Panc1 (cell line): Measurements from ENCODE around the gene KIRREL3. TPM values are rescaled to one million over a fixed set of nuclear protein-coding genes. Genes with fewer than 3 reads are reported as not detected.

Source experiments
- ATAC-seq: fragments of 200-7000 bp; cut with Tn5 transposase; 2 replicates; pipeline ENCODE4 v1.9.1; 2020; ENCODE audit warnings: mild to moderate bottlenecking, moderate library complexity
- BruUV-seq: library from RNA; stranded (reverse); fragments of 400-500 nt; replicated peaks from 2 replicates; lab custom pipeline; 2021; lab: Mats Ljungman, UMichigan
- CTCF ChIA-PET: fragments of 300-600 bp; sonication (Branson Sonifier 250); formaldehyde crosslinking; loops from one replicate; lab custom pipeline; 2022; ENCODE audit warnings: antibody characterized with exemption; lab: Charles Lee
- POLR2A ChIA-PET: fragments of 300-600 bp; sonication (Branson Sonifier 250); formaldehyde crosslinking; loops from one replicate; lab custom pipeline; 2022; ENCODE audit warnings: antibody characterized with exemption; lab: Charles Lee
- DNase-seq: peaks from one replicate; pipeline ENCODE4 v3.0.0-alpha.2; 2010; ENCODE audit warnings: low read depth, low spot score
- H3K27ac ChIP-seq: 2 replicates; pipeline ENCODE4 v1.5.1; 2011; ENCODE audit warnings: mild to moderate bottlenecking, low read length, inconsistent platforms
- H3K27me3 ChIP-seq: fragments of 200-500 bp; sonication (Bioruptor generic); 2 replicates; pipeline ENCODE4 v1.6.0; 2014; ENCODE audit warnings: low read length, inconsistent platforms; ENCODE audit not compliant: control insufficient read depth, insufficient read depth
- H3K36me3 ChIP-seq: fragments of 200-500 bp; sonication (Bioruptor generic); 2 replicates; pipeline ENCODE4 v1.5.1; 2014; ENCODE audit warnings: inconsistent platforms, mild to moderate bottlenecking, low read length, moderate library complexity; ENCODE audit not compliant: control insufficient read depth, insufficient read depth
- H3K4me1 ChIP-seq: 2 replicates; pipeline ENCODE4 v1.5.1; 2011; ENCODE audit warnings: inconsistent platforms, mild to moderate bottlenecking, low read length, moderate library complexity; ENCODE audit not compliant: control insufficient read depth, insufficient read depth
- H3K4me3 ChIP-seq, 2 experiments: 2 replicates each; pipeline ENCODE4 v1.5.1; 2011 to 2012; ENCODE audit warnings: low read depth in 2 of 2, low read length in 2 of 2, mild to moderate bottlenecking in 2 of 2, inconsistent platforms in 1 of 2, moderate library complexity in 1 of 2
- H3K9me3 ChIP-seq: fragments of 200-500 bp; sonication (Bioruptor generic); 2 replicates; pipeline ENCODE4 v1.5.1; 2014; ENCODE audit warnings: low read depth, mild to moderate bottlenecking, inconsistent platforms, low read length, moderate library complexity; ENCODE audit not compliant: control insufficient read depth, insufficient read depth
- CTCF ChIP-seq: fragments of 450-650 bp; IDR thresholded peaks from 2 replicates; pipeline ENCODE4 v1.5.1; 2017; ENCODE audit warnings: mild to moderate bottlenecking
- POLR2AphosphoS5 ChIP-seq: IDR thresholded peaks from 2 replicates; pipeline ENCODE4 v1.6.1; 2012; ENCODE audit warnings: mild to moderate bottlenecking, low read depth, low read length, moderate library complexity
- REST ChIP-seq, 2 experiments: IDR thresholded peaks; 2 replicates each; pipeline ENCODE4 v1.6.1; 2011 to 2012; ENCODE audit warnings: low read depth in 2 of 2, control low read depth in 1 of 2, low read length in 1 of 2, mild to moderate bottlenecking in 1 of 2, moderate library complexity in 1 of 2; ENCODE audit not compliant: insufficient read depth in 1 of 2
- SIN3A ChIP-seq: IDR thresholded peaks from 2 replicates; pipeline ENCODE4 v1.6.1; 2012; ENCODE audit warnings: low read depth, mild to moderate bottlenecking, low read length, moderate library complexity, borderline replicate concordance; ENCODE audit not compliant: insufficient read depth
- TCF7L2 ChIP-seq: IDR thresholded peaks from 2 replicates; pipeline ENCODE4 v1.6.1; 2011; ENCODE audit warnings: mild to moderate bottlenecking, low read depth, low read length, inconsistent platforms
- in situ Hi-C: cut with HindIII; loops from 2 replicates; pipeline ENCODE4 v1.10.0; 2016; ENCODE audit warnings: low sequenced_read_pairs, low pct_unique_long_range_greater_than_20kb
- intact Hi-C: fragments of 100-400 bp; cut with micrococcal nuclease; formaldehyde crosslinking; loops from one replicate; pipeline ENCODE4 v1.10.0; 2022; ENCODE audit not compliant: unreplicated experiment
- total RNA-seq: library from RNA; stranded (reverse); gene quantifications from one replicate; pipeline ENCODE4 v1.2.1, GENCODE V29; 2021; ENCODE audit not compliant: unreplicated experiment

KIRREL3 gene
- total RNA-seq, 1 experiment from 2014 or later, result 0.36 TPM

GRCh38 chr11:126502159-126502558 lies 498.4 kb downstream of the KIRREL3 start:
- H3K27ac ChIP-seq, result no peak overlapping the region
- BruUV-seq, result no TSS peak
- intact Hi-C loops, result no loop called here
- peaks cover 46% of the 10 kb centered on the region for H3K27me3 ChIP-seq
- TF ChIP-seq CTCF (no peak), TCF7L2 (no peak), POLR2AphosphoS5 (no peak), SIN3A (no peak), REST (IDR thresholded peaks at IDR 0.05; ENCODE audit: insufficient read depth in 1 of 2, low read depth in 2 of 2, low read length in 1 of 2) (no peak)
- in situ Hi-C loops, result no loop called here
- DNase-seq (no peak), ATAC-seq (no peak)
- no peak overlapping the region for H3K4me3 ChIP-seq
- ChIA-PET POLR2A (no interaction called here), CTCF (no interaction called here)
- H3K9me3 ChIP-seq, result no peaks in the 10 kb centered on the region
- no peaks in the 10 kb centered on the region for H3K4me1 ChIP-seq
- no peaks in the 10 kb centered on the region for H3K36me3 ChIP-seq

GRCh38 chr11:126501641-126502040 lies 498.9 kb downstream of the KIRREL3 start:
- in situ Hi-C loops (no loop called here), intact Hi-C loops (no loop called here)
- POLR2A ChIA-PET, result no interaction called here
- Histone ChIP-seq H3K4me1 (no peaks in the 10 kb centered on the region), H3K9me3 (no peaks in the 10 kb centered on the region), H3K27me3 (peaks cover 42% of the 10 kb centered on the region), H3K4me3 (no peak overlapping the region), H3K27ac (no peak overlapping the region), H3K36me3 (no peaks in the 10 kb centered on the region)
- no peak for TF ChIP-seq REST (IDR thresholded peaks at IDR 0.05; ENCODE audit: insufficient read depth in 1 of 2, low read depth in 2 of 2, low read length in 1 of 2)
- no peak for TF ChIP-seq POLR2AphosphoS5
- TF ChIP-seq SIN3A, result no peak
- TF ChIP-seq CTCF, result no peak
- TF ChIP-seq TCF7L2, result no peak
- DNase-seq, result no peak
- ATAC-seq, result no peak
- no TSS peak for BruUV-seq
- CTCF ChIA-PET, result no interaction called here
